ENCODE data around the gene SIRT7. TPM values are rescaled to one million over a fixed set of nuclear protein-coding genes. Genes with fewer than 3 reads are reported as not detected.
"Not testable (repeated sequence)": the region's sequence is repeated elsewhere in the genome, so short reads cannot be mapped to it uniquely, and the experiment has no call there.

The SIRT7 gene
- total RNA-seq, 2 experiments from 2014 or later = 18.8 to 22.1 TPM

GRCh38 chr17:81918832-81919545 is 1.0 kb upstream of the SIRT7 start:
- no peak for DNase-seq
- CTCF ChIA-PET = interaction anchor here (0.9 kb wide), 1 partner anchor 9 kb away, joined by 4 read pairs; the partner anchor contains the start of gene MAFG
- peak overlapping the region; percentile 39 for H3K27ac Mint-ChIP-seq
- no peaks in the 10 kb centered on the region for H3K9me3 Mint-ChIP-seq
- intact Hi-C loops (cut with micrococcal nuclease) = loop anchor here (1.0 kb wide), 1 partner anchor 8 kb away; the partner anchor contains the start of gene MAFG
- H3K36me3 Mint-ChIP-seq (ENCODE audit: low read depth) = peaks cover 11% of the 10 kb centered on the region
- H3K27me3 Mint-ChIP-seq (ENCODE audit: low read depth) = no peaks in the 10 kb centered on the region
- peak overlapping the region; percentile 90 for H3K4me3 Mint-ChIP-seq
- peaks cover 31% of the 10 kb centered on the region for H3K4me1 Mint-ChIP-seq (ENCODE audit: low read depth)

GRCh38 chr17:81918333-81918669 is 325 bp upstream of the SIRT7 start:
- intact Hi-C loops (cut with micrococcal nuclease) = loop anchor here (1.0 kb wide), 1 partner anchor 9 kb away; the partner anchor contains the start of gene MAFG
- Mint-ChIP-seq H3K4me3 (peak overlapping the region; percentile 90), H3K36me3 (ENCODE audit: low read depth) (peaks cover 14% of the 10 kb centered on the region), H3K4me1 (ENCODE audit: low read depth) (peaks cover 28% of the 10 kb centered on the region), H3K27ac (peak overlapping the region; percentile 41)
- CTCF ChIA-PET; DNase-seq; H3K27me3 Mint-ChIP-seq (ENCODE audit: low read depth); H3K9me3 Mint-ChIP-seq: not testable (repeated sequence)

GRCh38 chr17:81916234-81917001 is 1.6 kb downstream of the SIRT7 start:
- DNase-seq = no peak
- no peak overlapping the region for H3K27ac Mint-ChIP-seq
- peaks cover 36% of the 10 kb centered on the region for H3K4me1 Mint-ChIP-seq (ENCODE audit: low read depth)

GRCh38 chr17:81915331-81915730 is 2.6 kb downstream of the SIRT7 start:
- no peaks in the 10 kb centered on the region for H3K27me3 Mint-ChIP-seq (ENCODE audit: low read depth)
- H3K27ac Mint-ChIP-seq = no peak overlapping the region
- intact Hi-C loops (cut with micrococcal nuclease) = no loop called here
- peaks cover 39% of the 10 kb centered on the region for H3K4me1 Mint-ChIP-seq (ENCODE audit: low read depth)
- H3K4me3 Mint-ChIP-seq = no peak overlapping the region
- no peaks in the 10 kb centered on the region for H3K9me3 Mint-ChIP-seq
- CTCF ChIA-PET = no interaction called here
- peaks cover 16% of the 10 kb centered on the region for H3K36me3 Mint-ChIP-seq (ENCODE audit: low read depth)
- DNase-seq = no peak

More at GRCh38 chr17:81916234-81917001, 1.6 kb downstream of the SIRT7 start:
- Mint-ChIP-seq H3K27me3 (ENCODE audit: low read depth) (no peaks in the 10 kb centered on the region), H3K9me3 (no peaks in the 10 kb centered on the region), H3K36me3 (ENCODE audit: low read depth) (peaks cover 16% of the 10 kb centered on the region), H3K4me3 (peak overlapping the region; percentile 90)
- CTCF ChIA-PET = interaction anchor here (0.7 to 1.6 kb wide), 2 partner anchors 11 to 289 kb away, joined by 6 to 7 read pairs; partner anchors contain the start of gene MAFG
- intact Hi-C loops (cut with micrococcal nuclease) = no loop called here

- H3K9me3 Mint-ChIP-seq = no peaks in the 10 kb centered on the region
- peaks cover 43% of the 10 kb centered on the region for H3K4me1 Mint-ChIP-seq (ENCODE audit: low read depth)
- no peaks in the 10 kb centered on the region for H3K27me3 Mint-ChIP-seq (ENCODE audit: low read depth)
- no peak overlapping the region for H3K27ac Mint-ChIP-seq
- H3K36me3 Mint-ChIP-seq (ENCODE audit: low read depth) = peaks cover 16% of the 10 kb centered on the region
- CTCF ChIA-PET = interaction anchor here (0.6 to 0.7 kb wide), 2 partner anchors 76 to 84 kb away, joined by 3 to 4 read pairs; no protein-coding TSS in a partner anchor
- intact Hi-C loops (cut with micrococcal nuclease) = no loop called here
- H3K4me3 Mint-ChIP-seq = no peak overlapping the region
- DNase-seq = no peak
These were observed 3.7 kb downstream of the SIRT7 start for GRCh38 chr17:81914103-81914850.

GRCh38 chr17:81913394-81914102 is 4.4 kb downstream of the SIRT7 start:
- Mint-ChIP-seq H3K4me1 (ENCODE audit: low read depth) (peaks cover 39% of the 10 kb centered on the region), H3K9me3 (no peaks in the 10 kb centered on the region), H3K36me3 (ENCODE audit: low read depth) (peaks cover 16% of the 10 kb centered on the region), H3K4me3 (no peak overlapping the region), H3K27ac (no peak overlapping the region), H3K27me3 (ENCODE audit: low read depth) (no peaks in the 10 kb centered on the region)
- intact Hi-C loops (cut with micrococcal nuclease) = no loop called here
- DNase-seq = no peak
- CTCF ChIA-PET = interaction anchor here (0.6 to 0.7 kb wide), 2 partner anchors 75 to 83 kb away, joined by 3 to 4 read pairs; no protein-coding TSS in a partner anchor

- intact Hi-C loops (cut with micrococcal nuclease) = no loop called here
- Mint-ChIP-seq H3K4me3 (peak overlapping the region; percentile 24), H3K9me3 (no peaks in the 10 kb centered on the region), H3K36me3 (ENCODE audit: low read depth) (peaks cover 14% of the 10 kb centered on the region), H3K27me3 (ENCODE audit: low read depth) (no peaks in the 10 kb centered on the region), H3K27ac (no peak overlapping the region), H3K4me1 (ENCODE audit: low read depth) (peaks cover 32% of the 10 kb centered on the region)
- CTCF ChIA-PET = no interaction called here
- no peak for DNase-seq
These were observed 5.3 kb downstream of the SIRT7 start for GRCh38 chr17:81912441-81913309.

GRCh38 chr17:81911969-81912368 is 6.0 kb downstream of the SIRT7 start:
- Mint-ChIP-seq H3K36me3 (ENCODE audit: low read depth) (peaks cover 14% of the 10 kb centered on the region), H3K4me3 (peak overlapping the region; percentile 45), H3K27ac (no peak overlapping the region), H3K4me1 (ENCODE audit: low read depth) (peaks cover 27% of the 10 kb centered on the region), H3K9me3 (no peaks in the 10 kb centered on the region), H3K27me3 (ENCODE audit: low read depth) (no peaks in the 10 kb centered on the region)
- CTCF ChIA-PET = no interaction called here
- intact Hi-C loops (cut with micrococcal nuclease) = loop anchor here (2.0 kb wide), 1 partner anchor 41 kb away; the partner anchor contains the start of gene ARHGDIA
- DNase-seq = no peak

GRCh38 chr17:81911277-81911961 is 6.6 kb downstream of the SIRT7 start, which contains the start of gene PCYT2:
Gene PCYT2, minus strand, starts transcription at chr17:81911399. Its CDS starts 44 bp downstream, at chr17:81911355.
- intact Hi-C loops (cut with micrococcal nuclease) = loop anchor here (2.0 kb wide), 1 partner anchor 41 kb away; the partner anchor contains the start of gene ARHGDIA
- peak; percentile 95 for DNase-seq
- Mint-ChIP-seq H3K9me3 (no peaks in the 10 kb centered on the region), H3K27ac (no peak within 1 kb of the TSS), H3K4me3 (peak within 1 kb of the TSS; percentile 79), H3K36me3 (ENCODE audit: low read depth) (peaks cover 14% of the 10 kb centered on the region), H3K4me1 (ENCODE audit: low read depth) (peaks cover 22% of the 10 kb centered on the region), H3K27me3 (ENCODE audit: low read depth) (no peaks in the 10 kb centered on the region)
- CTCF ChIA-PET = interaction anchor here (0.6 kb wide), 1 partner anchor 236 kb away, joined by 3 read pairs; no protein-coding TSS in a partner anchor

GRCh38 chr17:81910840-81911276 is 7.1 kb downstream of the SIRT7 start:
- Mint-ChIP-seq H3K4me1 (ENCODE audit: low read depth) (peaks cover 16% of the 10 kb centered on the region), H3K27ac (no peak overlapping the region)
- CTCF ChIA-PET = interaction anchor here (0.6 kb wide), 1 partner anchor 235 kb away, joined by 3 read pairs; no protein-coding TSS in a partner anchor

More at GRCh38 chr17:81910840-81911276, 7.1 kb downstream of the SIRT7 start:
- no peaks in the 10 kb centered on the region for H3K27me3 Mint-ChIP-seq (ENCODE audit: low read depth)
- peak overlapping the region; percentile 79 for H3K4me3 Mint-ChIP-seq
- peaks cover 13% of the 10 kb centered on the region for H3K36me3 Mint-ChIP-seq (ENCODE audit: low read depth)
- no peaks in the 10 kb centered on the region for H3K9me3 Mint-ChIP-seq
- no peak for DNase-seq
- intact Hi-C loops (cut with micrococcal nuclease) = loop anchor here (2.0 kb wide), 1 partner anchor 40 kb away; the partner anchor contains the start of gene ARHGDIA

Measured in activated naive CD4-positive, alpha-beta T cell treated with anti-CD3 and anti-CD28 coated beads for 36 hours (primary cell).